A673 (cell line): ENCODE measurements around the gene ZNF444. TPM values are rescaled to one million over a fixed set of nuclear protein-coding genes. Genes with fewer than 3 reads are reported as not detected.

Experiments
- BruUV-seq: library from RNA; stranded (reverse); fragments of 400-500 nt; replicated peaks from 2 replicates; lab custom pipeline; 2021; lab: Mats Ljungman, UMichigan
- CTCF ChIA-PET: fragments of 300-600 bp; sonication (Branson Sonifier 250); formaldehyde crosslinking; loops from one replicate; lab custom pipeline; 2022; ENCODE audit warnings: antibody characterized with exemption; lab: Charles Lee
- POLR2A ChIA-PET: fragments of 300-600 bp; sonication (Branson Sonifier 250); formaldehyde crosslinking; loops from one replicate; lab custom pipeline; 2022; ENCODE audit warnings: antibody characterized with exemption; ENCODE audit not compliant: low non-redundant PET; lab: Charles Lee
- DNase-seq: peaks from one replicate; pipeline ENCODE4 v3.0.0-alpha.2; 2015; ENCODE audit warnings: low spot score
- H3K27ac ChIP-seq: fragments of 200-600 bp; sonication (generic); 2 replicates; pipeline ENCODE4 v1.5.1; 2016; ENCODE audit warnings: mixed run types, low read depth, mild to moderate bottlenecking, mixed read lengths, antibody characterized with exemption, low read length; ENCODE audit not compliant: poor library complexity, severe bottlenecking
- H3K27me3 ChIP-seq: fragments of 200-600 bp; sonication (generic); replicated peaks from 2 replicates; pipeline ENCODE4 v1.6.1; 2017; ENCODE audit warnings: mixed run types, low read depth, mild to moderate bottlenecking, mixed read lengths, antibody characterized with exemption, low read length; ENCODE audit not compliant: insufficient read depth, poor library complexity
- H3K36me3 ChIP-seq: fragments of 200-600 bp; sonication (generic); 2 replicates; pipeline ENCODE4 v1.6.1; 2016; ENCODE audit warnings: mixed run types, mild to moderate bottlenecking, mixed read lengths, antibody characterized with exemption, low read length; ENCODE audit not compliant: insufficient read depth, poor library complexity, severe bottlenecking
- H3K4me1 ChIP-seq: fragments of 200-600 bp; sonication (generic); 2 replicates; pipeline ENCODE4 v1.6.1; 2017; ENCODE audit warnings: mixed run types, mild to moderate bottlenecking, mixed read lengths, antibody characterized with exemption, low read length; ENCODE audit not compliant: insufficient read depth, poor library complexity, severe bottlenecking
- H3K4me3 ChIP-seq: fragments of 200-600 bp; sonication (generic); 2 replicates; pipeline ENCODE4 v1.5.1; 2016; ENCODE audit warnings: low read depth, mixed run types, mild to moderate bottlenecking, mixed read lengths, low read length; ENCODE audit not compliant: poor library complexity, severe bottlenecking
- H3K9me3 ChIP-seq: fragments of 200-600 bp; sonication (generic); 2 replicates; pipeline ENCODE4 v1.6.1; 2016; ENCODE audit warnings: mixed run types, low read depth, mild to moderate bottlenecking, mixed read lengths, antibody characterized with exemption, low read length; ENCODE audit not compliant: poor library complexity, severe bottlenecking
- EZH2 ChIP-seq: fragments of 200-600 bp; sonication (generic); IDR thresholded peaks from 2 replicates; pipeline ENCODE4 v1.6.1; 2017; ENCODE audit warnings: borderline replicate concordance, low read depth, mild to moderate bottlenecking, mixed read lengths, antibody characterized with exemption, low read length; ENCODE audit not compliant: poor library complexity, severe bottlenecking
- intact Hi-C: fragments of 100-400 bp; cut with micrococcal nuclease; formaldehyde crosslinking; loops from one replicate; pipeline ENCODE4 v1.10.0; 2022; ENCODE audit not compliant: unreplicated experiment
- total RNA-seq: library from RNA; stranded (reverse); gene quantifications from 2 replicates; pipeline ENCODE4 v1.2.3, GENCODE V29; 2021
- TF ChIP-seq, protein P1 (sequence below): fragments of 300-800, 200-600 bp; sonication (generic); conservative IDR thresholded peaks from 2 replicates; pipeline ENCODE4 v1.5.1; 2017; ENCODE audit warnings: low read depth, mild to moderate bottlenecking, antibody characterized with exemption, low read length, moderate library complexity, mixed read lengths

The ZNF444 gene
- total RNA-seq, 1 experiment from 2014 or later: 45.3 TPM

DNA sequence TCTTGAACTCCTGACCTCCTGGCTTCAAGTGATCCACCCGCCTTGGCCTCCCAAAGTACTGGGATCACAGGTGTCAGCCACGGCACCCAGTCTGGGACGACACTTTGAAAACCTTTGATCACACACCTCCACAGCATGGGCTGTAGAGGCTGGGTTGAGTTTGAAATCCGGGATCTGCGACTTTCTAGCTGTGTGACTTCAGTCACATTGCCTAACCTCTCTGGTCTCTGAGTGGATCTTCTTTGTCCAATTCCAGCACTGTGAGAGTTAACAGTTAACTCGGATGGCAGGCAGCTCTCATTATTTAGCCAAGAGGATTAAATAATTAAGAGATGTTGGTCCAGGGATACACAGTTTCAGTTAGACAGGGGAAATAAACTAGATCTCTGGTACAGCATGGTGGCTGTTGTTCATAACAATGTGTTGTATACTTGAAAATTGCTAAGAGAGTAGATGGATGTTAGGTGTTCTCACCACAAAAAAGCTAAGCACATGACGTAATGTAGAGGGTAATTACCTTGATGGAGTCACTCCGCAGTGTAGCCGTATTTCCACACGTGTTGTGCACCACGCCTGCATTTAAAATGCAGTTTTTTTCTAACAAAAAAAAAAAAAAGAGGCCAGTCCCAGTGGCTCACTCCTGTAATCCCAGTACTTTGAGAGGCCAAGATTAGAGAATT is 36.6 kb downstream of the ZNF444 start:
- Histone ChIP-seq H3K36me3 (no peaks in the 10 kb centered on the region), H3K9me3 (no peaks in the 10 kb centered on the region), H3K27ac (no peak overlapping the region), H3K27me3 (peaks cover 14% of the 10 kb centered on the region), H3K4me1 (no peaks in the 10 kb centered on the region), H3K4me3 (no peak overlapping the region)
- BruUV-seq: no TSS peak
- TF ChIP-seq, protein P1, sequence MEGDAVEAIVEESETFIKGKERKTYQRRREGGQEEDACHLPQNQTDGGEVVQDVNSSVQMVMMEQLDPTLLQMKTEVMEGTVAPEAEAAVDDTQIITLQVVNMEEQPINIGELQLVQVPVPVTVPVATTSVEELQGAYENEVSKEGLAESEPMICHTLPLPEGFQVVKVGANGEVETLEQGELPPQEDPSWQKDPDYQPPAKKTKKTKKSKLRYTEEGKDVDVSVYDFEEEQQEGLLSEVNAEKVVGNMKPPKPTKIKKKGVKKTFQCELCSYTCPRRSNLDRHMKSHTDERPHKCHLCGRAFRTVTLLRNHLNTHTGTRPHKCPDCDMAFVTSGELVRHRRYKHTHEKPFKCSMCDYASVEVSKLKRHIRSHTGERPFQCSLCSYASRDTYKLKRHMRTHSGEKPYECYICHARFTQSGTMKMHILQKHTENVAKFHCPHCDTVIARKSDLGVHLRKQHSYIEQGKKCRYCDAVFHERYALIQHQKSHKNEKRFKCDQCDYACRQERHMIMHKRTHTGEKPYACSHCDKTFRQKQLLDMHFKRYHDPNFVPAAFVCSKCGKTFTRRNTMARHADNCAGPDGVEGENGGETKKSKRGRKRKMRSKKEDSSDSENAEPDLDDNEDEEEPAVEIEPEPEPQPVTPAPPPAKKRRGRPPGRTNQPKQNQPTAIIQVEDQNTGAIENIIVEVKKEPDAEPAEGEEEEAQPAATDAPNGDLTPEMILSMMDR: no peak
- no peak for TF ChIP-seq EZH2
- POLR2A ChIA-PET: interaction anchor here (0.6 kb wide), 1 partner anchor 39 kb away, joined by 5 read pairs; no protein-coding TSS in a partner anchor
- CTCF ChIA-PET: interaction anchor here (1.1 kb wide), 1 partner anchor 156 kb away, joined by 3 read pairs; no protein-coding TSS in a partner anchor
- DNase-seq: no peak
- intact Hi-C loops: no loop called here

DNA sequence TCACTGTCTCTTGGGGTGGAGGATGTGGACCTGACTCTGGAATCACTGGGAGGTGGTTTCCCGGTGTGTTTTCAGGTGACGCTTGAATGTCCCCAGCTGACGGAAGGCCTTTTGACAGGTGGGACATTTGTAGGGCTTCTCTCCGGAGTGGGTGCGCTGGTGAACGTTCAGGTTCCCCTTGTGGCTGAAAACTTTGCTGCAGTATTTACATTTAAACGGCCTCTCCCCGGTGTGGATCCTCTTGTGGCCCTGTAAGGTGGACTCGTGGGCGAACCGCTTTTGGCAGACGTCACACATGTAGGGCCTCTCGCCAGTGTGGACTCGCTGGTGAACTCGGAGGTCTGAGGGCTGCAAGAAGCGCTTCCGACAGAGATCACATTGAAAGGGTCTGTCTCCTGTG is 48.7 kb downstream of the ZNF444 start:
- Histone ChIP-seq H3K9me3 (no peaks in the 10 kb centered on the region), H3K36me3 (no peaks in the 10 kb centered on the region), H3K27me3 (no peaks in the 10 kb centered on the region), H3K27ac (no peak overlapping the region), H3K4me3 (no peak overlapping the region), H3K4me1 (no peaks in the 10 kb centered on the region)
- DNase-seq: no peak
- CTCF ChIA-PET: no interaction called here
- TF ChIP-seq, protein P1: no peak
- no peak for TF ChIP-seq EZH2
- intact Hi-C loops: no loop called here
- no TSS peak for BruUV-seq
- POLR2A ChIA-PET: no interaction called here

DNA sequence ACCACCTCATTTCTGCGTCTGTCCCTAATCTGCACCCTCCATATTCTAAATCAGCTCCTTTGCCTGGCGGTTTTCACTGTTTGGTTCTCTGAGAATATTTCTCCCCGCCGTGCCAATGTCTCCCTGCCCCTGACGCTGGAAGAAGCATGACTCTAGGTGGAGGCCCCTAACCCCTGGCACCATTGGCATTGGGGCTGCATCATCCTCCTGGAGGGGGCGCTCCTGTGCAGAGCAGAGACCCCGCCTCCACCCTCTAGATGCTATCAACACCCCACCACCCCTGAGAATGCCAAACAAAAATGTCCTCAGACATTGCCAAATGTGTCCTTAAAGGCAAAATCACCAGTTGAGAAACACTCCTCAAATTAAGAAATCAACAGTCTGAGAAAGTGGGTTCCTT is 50.0 kb downstream of the ZNF444 start:
- no peaks in the 10 kb centered on the region for H3K36me3 ChIP-seq
- no peak for DNase-seq
- H3K4me1 ChIP-seq: no peaks in the 10 kb centered on the region
- intact Hi-C loops: no loop called here
- ChIA-PET POLR2A (no interaction called here), CTCF (no interaction called here)
- H3K27ac ChIP-seq: no peak overlapping the region
- no TSS peak for BruUV-seq
- TF ChIP-seq EZH2: no peak
- TF ChIP-seq, protein P1: peak; percentile 36
- no peaks in the 10 kb centered on the region for H3K9me3 ChIP-seq
- no peaks in the 10 kb centered on the region for H3K27me3 ChIP-seq
- H3K4me3 ChIP-seq: no peak overlapping the region
